Umbilical cord (tissue), 2 donors: ENCODE results near the gene NPTXR. TPM values are rescaled to one million over a fixed set of nuclear protein-coding genes. Genes with fewer than 3 reads are reported as not detected.

Experiments
- DNase-seq: peaks from one replicate; pipeline ENCODE4 v3.0.0-alpha.2; 2015; ENCODE audit warnings: low spot score
- total RNA-seq: library from RNA; depleted of rRNA; stranded (reverse); fragments of >200 nt; gene quantifications from one replicate; pipeline ENCODE4 v1.2.3, GENCODE V29; 2014; ENCODE audit warnings: low replicate concordance; ENCODE audit not compliant: insufficient read depth

The NPTXR gene
- total RNA-seq, 1 donor from 2014 or later: 3.9 TPM

- no peak for DNase-seq
These were observed 9.4 kb upstream of the NPTXR start for GRCh38 chr22:38853196-38853651.

- DNase-seq: no peak
These were observed 8.7 kb upstream of the NPTXR start for GRCh38 chr22:38852522-38852921.

- DNase-seq: peak; percentile 52
These were observed 7.4 kb upstream of the NPTXR start for GRCh38 chr22:38850941-38851849.

- DNase-seq: no peak
These were observed 6.6 kb upstream of the NPTXR start for GRCh38 chr22:38850399-38850798.

GRCh38 chr22:38849811-38850210, 6.0 kb upstream of the NPTXR start:
- no peak for DNase-seq

GRCh38 chr22:38846412-38846811, 2.6 kb upstream of the NPTXR start:
- no peak for DNase-seq

- DNase-seq: no peak
These were observed 1.3 kb upstream of the NPTXR start for GRCh38 chr22:38845004-38845740.

GRCh38 chr22:38844315-38845003, 631 bp upstream of the NPTXR start:
- no peak for DNase-seq

- peak; percentile 83 for DNase-seq
These were observed 599 bp downstream of the NPTXR start for GRCh38 chr22:38843201-38843656.

- no peak for DNase-seq
These were observed 1.2 kb downstream of the NPTXR start for GRCh38 chr22:38842512-38843200.

GRCh38 chr22:38841635-38842034, 2.2 kb downstream of the NPTXR start:
- DNase-seq: no peak

- no peak for DNase-seq
These were observed 2.6 kb downstream of the NPTXR start for GRCh38 chr22:38841211-38841610.

GRCh38 chr22:38840129-38840528, 3.7 kb downstream of the NPTXR start:
- no peak for DNase-seq

- no peak for DNase-seq
These were observed 4.1 kb downstream of the NPTXR start for GRCh38 chr22:38839686-38840085.

- no peak for DNase-seq
These were observed 6.4 kb downstream of the NPTXR start for GRCh38 chr22:38837414-38837928.

- no peak for DNase-seq
These were observed 7.9 kb downstream of the NPTXR start for GRCh38 chr22:38835888-38836301.

- DNase-seq: no peak
These were observed 8.8 kb downstream of the NPTXR start for GRCh38 chr22:38834991-38835390.

- DNase-seq: no peak
These were observed 9.4 kb downstream of the NPTXR start for GRCh38 chr22:38834215-38834953.

GRCh38 chr22:38833061-38833460, 10.8 kb downstream of the NPTXR start:
- DNase-seq: no peak
